HCT116 (cell line): ENCODE data around the gene TSPAN2. TPM values are rescaled to one million over a fixed set of nuclear protein-coding genes. Genes with fewer than 3 reads are reported as not detected.

Source experiments
- ATAC-seq: fragments of 200-7000 bp; cut with Tn5 transposase; 2 replicates; pipeline ENCODE4 v1.9.1; 2020; ENCODE audit warnings: mild to moderate bottlenecking, moderate library complexity
- BruUV-seq: library from RNA; stranded (reverse); fragments of 400-500 nt; replicated peaks from 2 replicates; lab custom pipeline; 2021; lab: Mats Ljungman, UMichigan
- CTCF ChIA-PET: fragments of 300-600 bp; sonication (Branson Sonifier 250); formaldehyde crosslinking; loops from one replicate; lab custom pipeline; 2021; ENCODE audit warnings: antibody characterized with exemption; lab: Charles Lee
- POLR2A ChIA-PET: fragments of 300-600, 350-600 bp; sonication (Branson Sonifier 250); formaldehyde crosslinking; loops from one replicate; lab custom pipeline; 2021; ENCODE audit warnings: antibody characterized with exemption; lab: Charles Lee
- RAD21 ChIA-PET, 2 experiments: fragments of 300-600 bp; sonication (Branson Sonifier 250); formaldehyde crosslinking; loops; one replicate each; lab custom pipeline; 2023; ENCODE audit warnings: low total read pairs in 2 of 2; ENCODE audit not compliant: uncharacterized antibody in 2 of 2, unreplicated experiment in 2 of 2, low non-redundant PET in 1 of 2; lab: Charles Lee
- DNase-seq: peaks from one replicate; pipeline ENCODE4 v3.0.0-alpha.2; 2010; ENCODE audit warnings: low read depth, low spot score
- H2AFZ ChIP-seq: fragments of 200-600 bp; shearing (Covaris generic), sonication (generic); 2 replicates; pipeline ENCODE4 v1.6.1; 2017; ENCODE audit warnings: low read depth, mixed run types, mixed read lengths, antibody characterized with exemption, low read length; ENCODE audit not compliant: poor library complexity, severe bottlenecking
- H3K27ac ChIP-seq: 2 replicates; pipeline ENCODE4 v1.5.1; 2012; ENCODE audit warnings: low read depth, low read length
- H3K27me3 ChIP-seq: fragments of 200-600 bp; sonication (generic); 2 replicates; pipeline ENCODE4 v1.6.1; 2016; ENCODE audit warnings: mixed run types, low read length, mixed read lengths; ENCODE audit not compliant: insufficient read depth
- H3K36me3 ChIP-seq, 2 experiments: fragments of 200-500 bp in 1 of 2; fragments of 200-600 bp in 1 of 2; sonication (Bioruptor generic) in 1 of 2; sonication (generic) in 1 of 2; 2 replicates each; pipeline versions ENCODE4 v1.5.1 to v1.6.1; 2014 to 2016; ENCODE audit warnings: low read length in 2 of 2, inconsistent platforms in 1 of 2, mixed read lengths in 1 of 2, mixed run types in 1 of 2; ENCODE audit not compliant: insufficient read depth in 2 of 2, control insufficient read depth in 1 of 2
- H3K4me1 ChIP-seq, 2 experiments: fragments of 200-600 bp in 1 of 2; sonication (generic) in 1 of 2; 2 replicates each; pipeline versions ENCODE4 v1.5.1 to v1.6.1; 2012 to 2017; ENCODE audit warnings: low read length in 2 of 2, inconsistent platforms in 1 of 2, mild to moderate bottlenecking in 1 of 2, mixed read lengths in 1 of 2, mixed run types in 1 of 2, moderate library complexity in 1 of 2; ENCODE audit not compliant: insufficient read depth in 2 of 2, control insufficient read depth in 1 of 2
- H3K4me2 ChIP-seq: fragments of 200-600 bp; sonication (generic); 2 replicates; pipeline ENCODE4 v1.6.1; 2017; ENCODE audit warnings: mixed run types, low read length, mixed read lengths
- H3K4me3 ChIP-seq, 2 experiments: fragments of 200-600 bp in 1 of 2; sonication (generic) in 1 of 2; replicated peaks in 1 of 2; 2 replicates each; pipeline ENCODE4 v1.5.1; 2011 to 2016; ENCODE audit warnings: low read length in 2 of 2, control low read depth in 1 of 2, low read depth in 1 of 2, mild to moderate bottlenecking in 1 of 2, mixed read lengths in 1 of 2, mixed run types in 1 of 2
- H3K79me2 ChIP-seq: fragments of 200-600 bp; sonication (generic); 2 replicates; pipeline ENCODE4 v1.6.1; 2017; ENCODE audit warnings: mild to moderate bottlenecking, mixed run types, low read length, moderate library complexity, mixed read lengths; ENCODE audit not compliant: insufficient read depth
- H3K9ac ChIP-seq: fragments of 200-600 bp; sonication (generic); 2 replicates; pipeline ENCODE4 v1.6.1; 2016; ENCODE audit warnings: low read length, mixed read lengths
- H3K9me2 ChIP-seq: fragments of 200-600 bp; sonication (generic), shearing (Covaris generic); 2 replicates; pipeline ENCODE4 v1.6.1; 2017; ENCODE audit warnings: mixed run types, mild to moderate bottlenecking, moderate library complexity; ENCODE audit not compliant: insufficient read depth
- H3K9me3 ChIP-seq, 2 experiments: fragments of 200-500 bp in 1 of 2; fragments of 200-600 bp in 1 of 2; sonication (Bioruptor generic) in 1 of 2; sonication (generic) in 1 of 2; 2 replicates each; pipeline ENCODE4 v1.6.1; 2014 to 2017; ENCODE audit warnings: low read length in 2 of 2, mixed read lengths in 2 of 2, inconsistent platforms in 1 of 2, low read depth in 1 of 2, mild to moderate bottlenecking in 1 of 2, mixed run types in 1 of 2, moderate library complexity in 1 of 2; ENCODE audit not compliant: control insufficient read depth in 1 of 2, insufficient read depth in 1 of 2
- H4K20me1 ChIP-seq: fragments of 200-600 bp; sonication (generic), shearing (Covaris generic); 2 replicates; pipeline ENCODE4 v1.6.1; 2017; ENCODE audit warnings: mixed run types, mild to moderate bottlenecking, moderate library complexity; ENCODE audit not compliant: insufficient read depth
- CBX3 ChIP-seq: IDR thresholded peaks from 2 replicates; pipeline ENCODE4 v1.6.1; 2012; ENCODE audit warnings: low read depth
- CTCF ChIP-seq, 3 experiments: fragments of 200-600 bp in 1 of 3; sonication (generic) in 1 of 3; IDR thresholded peaks in 2 of 3; conservative IDR thresholded peaks in 1 of 3; 2 replicates each; pipeline ENCODE4 v1.5.1; 2012 to 2017; ENCODE audit warnings: low read depth in 2 of 3, low read length in 2 of 3, antibody characterized with exemption in 1 of 3, borderline replicate concordance in 1 of 3, control low read depth in 1 of 3, mild to moderate bottlenecking in 1 of 3, mixed read lengths in 1 of 3, mixed run types in 1 of 3, moderate library complexity in 1 of 3; ENCODE audit not compliant: insufficient read depth in 1 of 3
- EGR1 ChIP-seq: IDR thresholded peaks from 2 replicates; pipeline ENCODE4 v1.6.1; 2012; ENCODE audit warnings: low read depth
- EZH2 ChIP-seq: fragments of 200-600 bp; sonication (generic); IDR thresholded peaks from 2 replicates; pipeline ENCODE4 v1.6.1; 2017; ENCODE audit warnings: antibody characterized with exemption, mixed run types
- EZH2phosphoT487 ChIP-seq: fragments of 200-600 bp; IDR thresholded peaks from 2 replicates; pipeline ENCODE4 v1.6.1; 2018; ENCODE audit warnings: antibody characterized with exemption, borderline replicate concordance
- POLR2A ChIP-seq: IDR thresholded peaks from 2 replicates; pipeline ENCODE4 v1.7.0; 2011; ENCODE audit warnings: borderline replicate concordance; ENCODE audit not compliant: insufficient read depth, insufficient read length; ENCODE audit errors: extremely low read depth
- REST ChIP-seq: IDR thresholded peaks from 2 replicates; pipeline ENCODE4 v1.6.1; 2012; ENCODE audit warnings: low read depth
- SIN3A ChIP-seq: IDR thresholded peaks from 2 replicates; pipeline ENCODE4 v1.6.1; 2012; ENCODE audit warnings: low read depth
- intact Hi-C: fragments of 100-400 bp; cut with micrococcal nuclease; formaldehyde crosslinking; loops from 2 replicates; pipeline ENCODE4 v1.10.0; 2022
- total RNA-seq: library from RNA; stranded (reverse); gene quantifications from one replicate; pipeline ENCODE4 v1.2.1, GENCODE V29; 2021; ENCODE audit not compliant: unreplicated experiment

The TSPAN2 gene
- total RNA-seq, 1 experiment from 2014 or later, result 0.98 TPM

GRCh38 chr1:115067161-115067859 is 22.0 kb downstream of the TSPAN2 start:
- Histone ChIP-seq H3K9me3 (no peaks in the 10 kb centered on the region), H3K27me3 (no peaks in the 10 kb centered on the region), H3K79me2 (no peaks in the 10 kb centered on the region), H3K9ac (no peak overlapping the region), H4K20me1 (no peaks in the 10 kb centered on the region), H3K4me3 (no peak overlapping the region), H2AFZ (no peak overlapping the region), H3K36me3 (no peaks in the 10 kb centered on the region), H3K27ac (no peak overlapping the region), H3K9me2 (no peaks in the 10 kb centered on the region), H3K4me2 (no peak overlapping the region), H3K4me1 (peaks cover 8% of the 10 kb centered on the region in 2 experiments)
- RAD21 ChIA-PET, result no interaction called here
- TF ChIP-seq EZH2 (no peak), SIN3A (no peak), EGR1 (no peak), POLR2A (no peak), EZH2phosphoT487 (no peak), CTCF (IDR thresholded peaks at IDR 0.05 in 2 of 3, conservative IDR thresholded peaks at IDR 0.05 in 1 of 3; ENCODE audit: borderline replicate concordance in 1 of 3, insufficient read depth in 1 of 3, low read depth in 2 of 3, low read length in 2 of 3) (no peak), REST (no peak), CBX3 (no peak)
- BruUV-seq, result no TSS peak
- POLR2A ChIA-PET, result no interaction called here
- CTCF ChIA-PET, result interaction anchor here (1.1 kb wide), 1 partner anchor 14 kb away, joined by 3 read pairs; no protein-coding TSS in a partner anchor
- ATAC-seq (no peak), DNase-seq (no peak)
- intact Hi-C loops, result no loop called here
